ENCODE measurements around the gene CDK19. TPM values are rescaled to one million over a fixed set of nuclear protein-coding genes. Genes with fewer than 3 reads are reported as not detected.

The CDK19 gene
- total and polyA plus RNA-seq, 9 of the 15 experiments (the other 6 are each of a cell fraction or from before 2014, with no cell fraction given), result 3.8 to 15.2 (median 7.4) TPM

GRCh38 chr6:110769923-110770322 is 45.3 kb downstream of the CDK19 start:
- no peak for ATAC-seq
- in situ Hi-C loops (cut with MboI) (no loop called here), intact Hi-C loops (cut with micrococcal nuclease) (no loop called here)
- Histone ChIP-seq H3K9me1 (ENCODE audit: control insufficient read depth, insufficient read depth, low read length) (no peaks in the 10 kb centered on the region), H2AFZ (ENCODE audit: low read depth, low read length) (no peak overlapping the region), H3K4me3 (no peak overlapping the region), H3K4me1 (replicated peaks in 1 of 2; ENCODE audit: control insufficient read depth in 2 of 2, insufficient read depth in 2 of 2, low read length in 2 of 2) (no peaks in the 10 kb centered on the region), H3K79me2 (ENCODE audit: control insufficient read depth, insufficient read depth, low read length) (no peaks in the 10 kb centered on the region), H3K36me3 (ENCODE audit: control insufficient read depth, insufficient read depth, low read length) (no peaks in the 10 kb centered on the region), H3K27me3 (ENCODE audit: control insufficient read depth in 2 of 2, insufficient read depth in 2 of 2, low read length in 2 of 2) (no peaks in the 10 kb centered on the region), H3K9ac (ENCODE audit: insufficient read depth in 1 of 2, low read depth in 2 of 2, low read length in 2 of 2) (no peak overlapping the region), H3K27ac (ENCODE audit: extremely low read depth, low read depth, low read length) (no peak overlapping the region), H3K9me3 (replicated peaks; ENCODE audit: control insufficient read depth, insufficient read depth, low read depth, low read length) (no peaks in the 10 kb centered on the region), H4K20me1 (replicated peaks; ENCODE audit: control insufficient read depth, insufficient read depth, low read length) (no peaks in the 10 kb centered on the region), H3K4me2 (ENCODE audit: insufficient read depth, low read length) (no peak overlapping the region)
- no TSS peak for BruUV-seq (replicated peaks)
- DNase-seq (ENCODE audit: extremely low read depth in 1 of 4, low spot score in 3 of 4), result no peak
- ChIA-PET CTCF (ENCODE audit: low intra/inter-chr PET ratio) (no interaction called here), POLR2A (no interaction called here)
- TF ChIP-seq ZNF445 (CRISPR knock-in tag; IDR thresholded peaks at IDR 0.05; ENCODE audit: low read depth) (no peak), TAF1 (IDR thresholded peaks at IDR 0.05; ENCODE audit: control insufficient read depth, extremely low read depth, insufficient read depth, low read length, severe bottlenecking) (no peak), ERF (CRISPR knock-in tag; IDR thresholded peaks at IDR 0.05) (no peak), BHLHE40 (IDR thresholded peaks at IDR 0.05; ENCODE audit: low read length) (no peak), ATF1 (CRISPR knock-in tag; IDR thresholded peaks at IDR 0.05) (no peak), ATF1 (tag; IDR thresholded peaks at IDR 0.05) (no peak), HINFP (tag; conservative IDR thresholded peaks at IDR 0.05; ENCODE audit: low read depth) (no peak), RERE (CRISPR knock-in tag; IDR thresholded peaks at IDR 0.05; ENCODE audit: borderline replicate concordance) (no peak), ETS1 (conservative IDR thresholded peaks at IDR 0.05; ENCODE audit: control insufficient read depth, low read depth, low read length) (no peak), GTF2E2 (tag; IDR thresholded peaks at IDR 0.05) (no peak), ZNF197 (CRISPR knock-in tag; IDR thresholded peaks at IDR 0.05; ENCODE audit: low read depth) (no peak), ETS2 (tag; IDR thresholded peaks at IDR 0.05; ENCODE audit: borderline replicate concordance, poor library complexity, severe bottlenecking) (no peak)
- no peak for FAIRE-seq
- 8% methylated on average over 2 of the region's 2 CpGs for WGBS (ENCODE audit: insufficient coverage, low coverage, missing lambda C conversion rate)

All from K562 (cell line).